SJSA1 (cell line): ENCODE data around the gene ARL6IP4. TPM values are rescaled to one million over a fixed set of nuclear protein-coding genes. Genes with fewer than 3 reads are reported as not detected.
"Not testable (repeated sequence)": the region's sequence is repeated elsewhere in the genome, so short reads cannot be mapped to it uniquely, and the experiment has no call there.

Source experiments
- DNase-seq, 2 experiments: peaks; one replicate each; pipeline ENCODE4 v3.0.0-alpha.2; 2015 to 2020; ENCODE audit warnings: low spot score in 2 of 2, low read depth in 1 of 2
- H3K27ac ChIP-seq: fragments of 250-450 bp; sonication (Bioruptor Pico); 2 replicates; pipeline ENCODE4 v1.5.1; 2020; ENCODE audit warnings: mild to moderate bottlenecking, moderate library complexity
- H3K27me3 ChIP-seq: fragments of 250-450 bp; sonication (Bioruptor Pico); replicated peaks from 2 replicates; pipeline ENCODE4 v1.5.1; 2020; ENCODE audit warnings: mild to moderate bottlenecking, moderate library complexity
- H3K36me3 ChIP-seq: fragments of 250-450 bp; sonication (Bioruptor Pico); 2 replicates; pipeline ENCODE4 v1.5.1; 2020; ENCODE audit warnings: mild to moderate bottlenecking
- H3K4me1 ChIP-seq: fragments of 250-450 bp; sonication (Bioruptor Pico); replicated peaks from 2 replicates; pipeline ENCODE4 v1.6.1; 2021; ENCODE audit warnings: mild to moderate bottlenecking
- H3K4me3 ChIP-seq: fragments of 250-450 bp; sonication (Bioruptor Pico); 2 replicates; pipeline ENCODE4 v1.5.1; 2020; ENCODE audit warnings: mild to moderate bottlenecking
- H3K9me3 ChIP-seq: fragments of 250-450 bp; sonication (Bioruptor Pico); replicated peaks from 2 replicates; pipeline ENCODE4 v1.5.1; 2020; ENCODE audit warnings: mild to moderate bottlenecking
- total RNA-seq: library from RNA; depleted of rRNA; stranded (reverse); fragments of >200 nt; shearing (Covaris generic); gene quantifications from 2 replicates; pipeline ENCODE4 v1.2.3, GENCODE V29; 2014

The ARL6IP4 gene
- total RNA-seq, 1 experiment from 2014 or later: 263 TPM

DNA sequence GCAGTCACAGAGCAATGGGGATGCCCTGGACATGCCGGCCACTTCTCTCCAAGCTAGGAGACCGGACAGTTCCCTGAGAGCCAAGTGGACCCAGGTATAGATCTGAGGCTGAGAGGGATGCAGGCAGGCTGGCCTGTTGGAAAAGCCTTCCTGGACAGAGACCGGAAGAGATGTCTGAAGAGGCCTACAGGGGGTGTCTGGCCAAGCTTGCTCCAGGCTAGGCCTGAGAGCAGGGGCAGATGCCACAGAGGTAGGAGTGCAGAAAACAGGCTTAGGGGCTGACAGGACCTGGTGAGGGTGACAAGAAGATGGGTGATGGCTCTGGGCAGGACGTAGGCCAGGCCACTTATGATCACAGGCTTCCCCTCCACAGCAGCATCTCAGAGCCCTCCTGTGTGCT is 30.2 kb downstream of the ARL6IP4 start:
- no peak for DNase-seq
- Histone ChIP-seq H3K27ac (no peak overlapping the region), H3K36me3 (no peaks in the 10 kb centered on the region), H3K4me1 (no peaks in the 10 kb centered on the region), H3K4me3 (no peak overlapping the region), H3K27me3 (no peaks in the 10 kb centered on the region), H3K9me3 (no peaks in the 10 kb centered on the region)

GRCh38 chr12:123011701-123012100 is 31.2 kb downstream of the ARL6IP4 start:
- Histone ChIP-seq H3K27ac (no peak overlapping the region), H3K4me3 (no peak overlapping the region), H3K36me3 (no peaks in the 10 kb centered on the region), H3K9me3 (no peaks in the 10 kb centered on the region), H3K27me3 (no peaks in the 10 kb centered on the region), H3K4me1 (no peaks in the 10 kb centered on the region)
- no peak for DNase-seq

- H3K36me3 ChIP-seq: no peaks in the 10 kb centered on the region
These were observed 33.0 kb downstream of the ARL6IP4 start for GRCh38 chr12:123013185-123014095.

GRCh38 chr12:123014473-123014872 is 34.0 kb downstream of the ARL6IP4 start:
- DNase-seq, H3K9me3 ChIP-seq, H3K4me3 ChIP-seq, H3K4me1 ChIP-seq, H3K27ac ChIP-seq, H3K27me3 ChIP-seq, H3K36me3 ChIP-seq: not testable (repeated sequence)

More at GRCh38 chr12:123013185-123014095, 33.0 kb downstream of the ARL6IP4 start:
- Histone ChIP-seq H3K4me3 (no peak overlapping the region), H3K9me3 (no peaks in the 10 kb centered on the region), H3K27me3 (no peaks in the 10 kb centered on the region), H3K27ac (no peak overlapping the region), H3K4me1 (no peaks in the 10 kb centered on the region)
- DNase-seq: no peak

DNA sequence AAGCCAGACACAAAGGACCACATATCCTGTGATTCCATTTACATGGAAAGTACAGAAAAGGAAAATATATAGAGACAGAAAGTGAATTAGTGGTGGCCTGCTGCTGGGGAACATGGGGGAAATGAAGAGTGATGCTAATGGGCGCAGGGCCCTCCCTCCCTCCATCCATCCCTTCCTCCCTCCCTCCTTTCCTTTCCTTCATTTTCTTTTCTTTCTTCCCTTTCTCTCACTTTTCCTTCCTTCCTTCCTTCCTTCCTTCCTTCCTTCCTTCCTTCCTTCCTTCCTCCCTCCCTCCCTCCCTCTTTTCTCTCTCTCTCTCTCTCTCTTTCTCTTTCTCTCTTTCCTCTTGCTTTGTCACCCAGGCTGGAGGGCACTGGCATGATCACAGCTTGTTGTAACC is 37.3 kb downstream of the ARL6IP4 start:
- Histone ChIP-seq H3K36me3 (no peaks in the 10 kb centered on the region), H3K27me3 (no peaks in the 10 kb centered on the region), H3K27ac (no peak overlapping the region), H3K4me1 (no peaks in the 10 kb centered on the region), H3K9me3 (no peaks in the 10 kb centered on the region), H3K4me3 (no peak overlapping the region)
- no peak for DNase-seq

DNA sequence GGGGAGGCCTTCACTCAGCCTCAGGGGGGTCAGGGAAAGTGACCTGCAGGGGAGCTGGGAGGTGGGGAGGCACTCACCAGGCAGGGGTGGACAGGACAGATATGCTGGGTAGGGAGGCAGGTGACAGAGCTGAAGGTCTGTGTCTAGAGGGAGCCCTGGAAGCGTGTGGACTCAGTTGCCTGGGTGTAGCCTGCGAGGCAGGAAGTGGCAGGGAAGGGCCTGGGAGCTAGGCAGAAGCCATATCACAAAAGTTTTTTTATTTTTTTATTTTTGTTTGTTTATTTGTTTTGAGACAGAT is 39.3 kb downstream of the ARL6IP4 start:
- no peak overlapping the region for H3K4me3 ChIP-seq
- no peaks in the 10 kb centered on the region for H3K36me3 ChIP-seq
- no peaks in the 10 kb centered on the region for H3K9me3 ChIP-seq
- H3K27ac ChIP-seq: no peak overlapping the region
- no peaks in the 10 kb centered on the region; the same call in 1 of the 2 replicates for H3K27me3 ChIP-seq
- H3K4me1 ChIP-seq: peaks cover 5% of the 10 kb centered on the region
- no peak for DNase-seq

DNA sequence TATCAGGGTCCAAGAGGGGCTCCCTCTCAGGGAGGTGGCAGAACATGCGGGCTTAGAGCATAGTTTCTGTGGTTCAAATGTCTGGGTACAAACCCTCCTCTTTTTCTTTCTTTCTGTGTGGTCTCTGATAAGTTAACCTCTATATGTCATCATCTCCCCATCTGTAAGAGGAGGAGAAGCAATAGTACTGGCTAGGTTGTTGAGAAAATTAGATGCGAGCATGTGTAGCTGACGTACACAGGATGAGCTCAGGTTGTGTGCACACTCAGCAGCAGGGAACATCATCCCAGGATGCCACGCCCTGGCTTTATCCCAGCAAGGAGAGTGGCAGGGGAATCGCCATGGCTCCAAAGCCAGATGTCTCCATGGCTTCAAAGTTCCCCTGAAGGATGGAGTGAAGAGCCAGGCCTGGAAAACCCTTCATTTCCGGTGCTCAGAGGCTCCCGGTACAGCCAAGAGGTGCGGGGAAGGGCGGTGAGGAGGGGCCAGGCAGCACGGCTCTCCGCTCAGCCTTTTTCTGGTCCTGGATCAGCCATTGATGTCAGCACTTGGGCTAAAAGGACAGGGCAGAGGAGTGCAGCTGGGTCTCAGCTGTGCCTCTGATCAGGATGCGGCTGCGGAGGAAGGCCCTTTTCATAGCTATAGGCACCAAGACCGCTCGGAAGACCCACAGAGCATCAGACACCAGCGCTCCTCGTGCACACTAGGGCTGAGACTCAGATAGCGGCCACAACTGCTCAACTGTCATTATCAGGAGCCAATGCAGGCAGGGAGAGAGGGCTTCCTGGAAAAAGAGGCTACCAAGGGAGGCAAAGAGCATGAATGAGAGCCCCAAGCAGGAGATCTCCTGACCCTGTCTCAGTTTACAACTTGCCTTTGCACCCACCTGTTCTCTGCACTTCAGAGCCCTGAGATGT is 41.5 kb downstream of the ARL6IP4 start:
- Histone ChIP-seq H3K4me1 (peaks cover 8% of the 10 kb centered on the region), H3K27ac (no peak overlapping the region), H3K9me3 (no peaks in the 10 kb centered on the region), H3K4me3 (no peak overlapping the region), H3K27me3 (no peaks in the 10 kb centered on the region; the same call in 1 of the 2 replicates), H3K36me3 (no peaks in the 10 kb centered on the region)
- DNase-seq: no peak

DNA sequence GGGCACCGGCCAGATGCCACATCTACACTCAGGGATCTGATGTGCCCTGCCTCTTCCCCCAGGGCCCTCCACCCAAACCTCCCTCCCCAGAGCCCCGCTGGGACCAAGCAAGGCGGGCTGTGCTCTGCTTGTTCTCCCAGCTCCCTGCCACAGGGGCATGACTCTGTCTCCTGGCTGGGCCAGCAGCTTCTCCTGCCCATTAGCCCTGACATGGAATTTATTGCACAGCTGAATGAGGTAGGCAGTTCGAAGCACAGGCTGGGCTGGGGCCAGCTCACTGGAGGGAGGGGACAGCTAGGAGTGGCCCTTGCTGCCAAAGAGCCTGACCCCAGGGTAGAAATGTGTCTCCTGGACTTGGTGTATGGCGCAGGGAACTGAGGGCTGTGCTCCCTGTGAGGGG is 42.4 kb downstream of the ARL6IP4 start:
- no peaks in the 10 kb centered on the region for H3K9me3 ChIP-seq

DNA sequence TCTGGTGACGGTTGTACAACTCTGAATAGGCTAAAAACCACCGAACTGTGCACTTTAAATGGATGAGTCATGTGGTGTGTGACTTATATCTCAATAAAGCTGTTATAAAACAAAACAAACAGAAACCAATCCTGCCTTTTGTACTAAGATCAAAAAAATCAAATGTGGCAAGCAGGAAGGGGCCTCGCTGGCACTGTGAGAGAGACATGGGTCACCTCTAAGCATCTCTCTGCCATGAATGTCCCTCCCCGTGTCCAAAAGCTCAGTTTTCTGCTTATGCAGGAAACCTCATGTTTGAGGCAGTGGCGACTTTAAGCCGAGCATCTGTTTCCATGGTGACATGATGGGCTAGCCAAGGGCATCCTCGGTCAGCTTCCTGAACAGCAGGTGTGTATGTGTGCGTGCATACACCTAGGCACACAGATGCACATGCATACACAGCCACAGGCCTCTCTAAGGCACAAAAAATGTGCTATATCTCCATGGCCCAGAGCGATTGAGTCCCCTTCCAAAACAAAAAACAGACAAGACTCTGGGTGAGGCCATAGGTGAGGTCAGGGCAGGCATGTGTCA is 44.4 kb downstream of the ARL6IP4 start:
- Histone ChIP-seq H3K27me3 (no peaks in the 10 kb centered on the region; the same call in 1 of the 2 replicates), H3K9me3 (no peaks in the 10 kb centered on the region), H3K36me3 (no peaks in the 10 kb centered on the region), H3K4me1 (peaks cover 8% of the 10 kb centered on the region), H3K4me3 (no peak overlapping the region), H3K27ac (no peak overlapping the region)
- DNase-seq: peak in 1 of 2 experiments; percentile 45

More for the DNA sequence above, 42.4 kb downstream of the ARL6IP4 start:
- no peaks in the 10 kb centered on the region; the same call in 1 of the 2 replicates for H3K27me3 ChIP-seq
- H3K36me3 ChIP-seq: no peaks in the 10 kb centered on the region
- H3K27ac ChIP-seq: no peak overlapping the region
- no peak for DNase-seq
- peaks cover 8% of the 10 kb centered on the region for H3K4me1 ChIP-seq
- H3K4me3 ChIP-seq: no peak overlapping the region

DNA sequence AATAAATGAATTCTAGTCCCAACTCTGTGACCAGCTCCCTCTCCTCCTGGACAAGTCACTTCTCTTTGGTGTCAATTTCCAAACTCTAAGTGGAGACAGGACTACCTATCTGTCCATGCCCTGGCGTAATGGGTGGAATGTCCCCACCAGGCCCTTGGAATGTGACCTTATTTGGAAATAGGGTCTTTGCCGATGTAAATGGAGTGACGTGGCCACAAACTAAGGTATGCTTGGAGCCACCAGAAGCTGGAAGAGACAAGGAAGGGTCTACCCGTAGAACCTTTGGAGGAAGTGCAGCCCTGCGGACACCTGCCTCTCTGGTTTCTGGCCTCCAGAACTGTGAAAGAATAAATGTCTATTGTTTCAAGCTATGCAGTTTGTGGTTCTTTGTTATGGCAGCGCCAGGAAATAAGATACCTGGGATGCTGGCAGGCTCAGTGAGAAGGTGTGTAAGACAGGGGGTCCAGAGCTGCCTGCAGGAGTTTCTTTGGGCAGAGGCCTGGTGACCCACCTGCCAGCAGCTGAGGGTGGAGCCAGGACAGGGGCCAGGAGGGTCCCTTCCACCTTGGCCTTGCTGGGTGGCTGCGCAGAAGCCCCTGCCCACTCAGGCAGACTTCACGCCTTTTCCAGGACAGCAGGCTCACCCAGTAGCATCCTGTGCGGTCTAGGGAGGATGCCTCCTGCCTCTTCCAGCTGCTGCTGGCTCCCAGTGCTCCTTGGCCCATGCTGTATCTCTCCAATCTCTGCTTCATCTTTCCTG is 45.8 kb downstream of the ARL6IP4 start:
- Histone ChIP-seq H3K4me3 (no peak overlapping the region), H3K4me1 (peaks cover 8% of the 10 kb centered on the region), H3K27me3 (no peaks in the 10 kb centered on the region; the same call in 1 of the 2 replicates), H3K27ac (no peak overlapping the region), H3K36me3 (no peaks in the 10 kb centered on the region), H3K9me3 (no peaks in the 10 kb centered on the region)
- no peak for DNase-seq

- Histone ChIP-seq H3K27me3 (no peaks in the 10 kb centered on the region; the same call in 1 of the 2 replicates), H3K4me3 (no peak overlapping the region), H3K9me3 (no peaks in the 10 kb centered on the region), H3K27ac (no peak overlapping the region), H3K4me1 (peaks cover 8% of the 10 kb centered on the region), H3K36me3 (no peaks in the 10 kb centered on the region)
- no peak for DNase-seq
These were observed 47.4 kb downstream of the ARL6IP4 start for GRCh38 chr12:123027726-123028445.

- no peak overlapping the region for H3K4me3 ChIP-seq
- no peaks in the 10 kb centered on the region for H3K36me3 ChIP-seq
- H3K27me3 ChIP-seq: no peaks in the 10 kb centered on the region; the same call in 1 of the 2 replicates
- no peaks in the 10 kb centered on the region for H3K9me3 ChIP-seq
- no peak for DNase-seq
- no peak overlapping the region for H3K27ac ChIP-seq
- peaks cover 8% of the 10 kb centered on the region for H3K4me1 ChIP-seq
These were observed 48.0 kb downstream of the ARL6IP4 start for GRCh38 chr12:123028475-123028874.
